Germinal center (tissue), 1 donor: Measurements from ENCODE around the gene ALAD.
"Not testable (repeated sequence)": the region's sequence is repeated elsewhere in the genome, so short reads cannot be mapped to it uniquely, and the experiment has no call there.

Experiments used
- DNase-seq: peaks from one replicate; pipeline ENCODE4 v3.0.0; 2012; ENCODE audit warnings: mixed read lengths, low spot score

ALAD gene

DNA sequence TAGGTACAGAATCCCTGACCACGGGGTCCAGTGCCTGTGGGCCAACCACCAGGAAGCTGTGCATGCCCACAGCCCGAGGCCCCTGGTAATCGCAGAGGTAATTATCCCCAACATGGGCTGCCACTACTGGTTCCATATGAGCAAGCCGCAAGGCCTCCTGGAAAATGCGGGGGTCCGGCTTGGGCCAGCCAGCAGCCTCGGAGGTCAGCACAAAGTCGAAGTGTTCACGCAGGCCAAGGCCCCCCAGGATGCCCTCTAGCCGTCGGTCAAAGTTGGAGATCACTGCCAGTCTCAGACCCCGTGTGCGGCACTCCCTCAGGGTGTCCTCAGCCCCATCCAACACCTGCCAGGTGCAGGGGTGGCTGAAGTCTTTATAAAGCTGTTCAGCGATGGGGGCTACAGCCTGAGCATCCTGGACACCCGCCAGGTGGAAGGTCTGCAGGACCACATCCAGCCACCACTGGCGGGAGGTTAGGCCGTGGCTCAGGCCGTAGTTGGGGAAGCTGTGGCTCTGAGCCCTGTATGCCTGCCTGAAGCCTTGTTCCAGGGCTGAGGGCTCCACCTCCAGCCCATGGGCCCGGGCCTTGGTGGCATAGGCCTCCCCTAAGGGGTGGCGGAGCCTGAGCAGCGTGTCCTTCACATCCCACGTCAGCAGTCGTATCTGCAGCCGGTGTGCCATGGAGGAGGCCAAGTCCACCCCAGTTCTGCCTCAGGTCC, 27.2 kb downstream of the ALAD start:
- DNase-seq: no peak

GRCh38 chr9:113373256-113373655, 27.8 kb downstream of the ALAD start:
- no peak for DNase-seq

- no peak for DNase-seq
Measured at GRCh38 chr9:113372059-113372458, 29.0 kb downstream of the ALAD start.

GRCh38 chr9:113370806-113371325, 30.2 kb downstream of the ALAD start:
- DNase-seq: no peak

DNA sequence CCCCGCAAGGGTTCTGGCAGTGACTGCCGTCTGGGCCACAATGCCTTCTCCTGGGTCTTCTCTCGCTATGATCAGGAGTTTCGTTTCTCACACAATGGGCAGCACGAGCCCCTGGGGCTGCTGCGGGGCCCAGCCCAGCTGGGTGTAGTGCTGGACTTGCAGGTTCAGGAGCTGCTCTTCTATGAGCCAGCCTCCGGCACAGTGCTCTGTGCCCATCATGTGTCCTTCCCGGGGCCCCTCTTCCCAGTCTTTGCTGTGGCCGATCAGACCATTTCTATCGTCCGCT, 31.3 kb downstream of the ALAD start:
- no peak for DNase-seq

- DNase-seq: no peak
Measured at GRCh38 chr9:113368982-113369854, 31.9 kb downstream of the ALAD start.

GRCh38 chr9:113368348-113368981, 32.6 kb downstream of the ALAD start:
- no peak for DNase-seq

GRCh38 chr9:113365652-113366051, 35.4 kb downstream of the ALAD start:
- DNase-seq: not testable (repeated sequence)

DNA sequence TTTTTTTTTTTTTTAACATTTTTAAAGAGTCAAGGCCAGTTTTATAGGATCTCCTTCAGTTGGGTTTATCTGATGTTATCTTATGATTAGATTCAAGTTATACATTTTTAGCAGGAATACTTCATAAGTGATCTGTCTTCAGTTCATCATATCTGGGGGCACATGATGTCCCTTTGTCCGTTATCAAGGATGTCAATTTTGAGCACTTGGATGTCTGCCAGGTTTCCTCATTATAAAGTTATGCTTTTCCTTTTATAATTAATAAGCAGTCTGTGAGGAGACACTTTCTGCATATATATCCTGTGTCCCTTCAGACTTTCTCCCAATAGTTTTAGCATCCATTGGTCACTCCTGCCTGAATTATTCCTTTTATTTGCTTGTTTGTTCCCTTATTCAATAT, 36.1 kb downstream of the ALAD start:
- DNase-seq: no peak

- no peak for DNase-seq
Measured at GRCh38 chr9:113363336-113363735, 37.7 kb downstream of the ALAD start.

DNA sequence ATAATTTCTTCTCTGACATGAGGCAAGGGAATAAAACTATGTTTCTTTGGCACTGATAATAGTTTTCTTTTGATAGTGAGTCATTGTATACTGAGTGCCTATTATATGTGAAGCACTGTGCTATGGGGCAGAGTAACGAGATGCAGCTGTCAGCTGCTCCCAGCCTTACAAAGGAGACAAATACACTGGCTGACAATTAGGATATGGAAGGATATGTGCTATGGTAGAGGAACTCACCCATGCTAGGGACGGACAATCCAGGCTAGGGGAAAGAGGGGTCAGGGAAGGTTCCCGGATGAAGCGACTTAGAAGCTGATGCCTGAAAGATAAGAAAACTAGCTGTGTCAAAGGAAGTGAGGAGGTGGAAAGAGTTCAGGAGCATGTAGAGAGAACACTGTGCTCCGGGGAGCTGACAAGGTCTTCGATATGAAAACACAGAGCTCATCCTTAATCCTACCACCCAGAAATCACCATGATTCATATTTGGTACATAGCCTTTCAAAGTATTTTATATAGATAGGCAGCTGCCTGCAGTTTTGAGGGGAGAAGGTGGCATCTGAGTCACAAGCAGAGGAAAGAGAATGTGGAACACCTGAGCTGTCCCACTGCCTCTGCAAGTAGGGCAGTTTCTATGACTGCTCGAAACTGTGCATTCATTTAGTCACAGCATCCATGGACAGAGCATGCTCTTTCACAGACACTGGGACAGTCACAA, 39.6 kb downstream of the ALAD start:
- no peak for DNase-seq

DNA sequence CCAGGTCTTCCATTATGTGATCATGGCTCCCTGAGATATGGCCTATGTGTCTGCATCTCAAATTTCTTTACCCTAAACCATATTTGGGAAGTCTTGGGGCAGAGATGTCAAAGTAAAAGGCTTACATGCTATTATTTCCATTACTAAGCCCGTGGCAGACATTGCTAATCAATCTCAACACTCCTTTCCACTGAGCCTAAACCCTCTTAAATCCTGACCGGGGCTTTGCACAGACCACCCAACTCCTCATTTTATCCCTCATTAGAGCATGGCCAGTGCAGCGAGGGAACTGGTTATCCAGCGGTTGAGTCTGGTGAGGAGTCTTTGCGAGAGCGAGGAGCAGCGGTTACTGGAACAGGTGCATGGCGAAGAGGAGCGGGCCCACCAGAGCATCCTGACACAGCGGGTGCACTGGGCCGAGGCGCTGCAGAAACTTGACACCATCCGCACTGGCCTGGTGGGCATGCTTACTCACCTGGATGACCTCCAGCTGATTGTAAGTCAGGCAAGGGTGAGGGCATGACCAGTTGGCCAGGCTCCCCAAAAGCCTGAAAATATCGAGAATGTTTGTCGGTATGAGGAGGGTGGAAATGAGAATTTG, 40.7 kb downstream of the ALAD start:
- no peak for DNase-seq

DNA sequence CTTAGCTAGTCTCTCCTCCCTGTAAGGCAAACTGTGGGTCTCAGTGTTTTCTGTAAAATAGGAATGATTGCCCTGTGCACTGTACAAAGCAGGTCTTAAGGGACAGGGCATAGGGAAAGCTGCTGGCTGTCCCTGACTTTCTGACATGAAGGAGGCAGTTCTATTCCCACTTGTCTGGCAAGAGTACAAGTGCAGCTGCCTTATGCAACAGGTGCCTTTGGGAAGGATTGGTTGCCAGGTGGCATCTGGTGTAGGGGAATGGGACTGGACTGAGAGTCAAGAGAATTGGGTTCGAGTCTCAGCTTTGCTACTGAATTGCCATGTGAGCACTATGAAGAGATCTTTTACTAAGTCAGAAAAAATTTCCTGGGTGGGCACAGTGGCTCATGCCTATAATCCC, 41.7 kb downstream of the ALAD start:
- no peak for DNase-seq

GRCh38 chr9:113356686-113357292, 44.3 kb downstream of the ALAD start:
- DNase-seq: no peak

DNA sequence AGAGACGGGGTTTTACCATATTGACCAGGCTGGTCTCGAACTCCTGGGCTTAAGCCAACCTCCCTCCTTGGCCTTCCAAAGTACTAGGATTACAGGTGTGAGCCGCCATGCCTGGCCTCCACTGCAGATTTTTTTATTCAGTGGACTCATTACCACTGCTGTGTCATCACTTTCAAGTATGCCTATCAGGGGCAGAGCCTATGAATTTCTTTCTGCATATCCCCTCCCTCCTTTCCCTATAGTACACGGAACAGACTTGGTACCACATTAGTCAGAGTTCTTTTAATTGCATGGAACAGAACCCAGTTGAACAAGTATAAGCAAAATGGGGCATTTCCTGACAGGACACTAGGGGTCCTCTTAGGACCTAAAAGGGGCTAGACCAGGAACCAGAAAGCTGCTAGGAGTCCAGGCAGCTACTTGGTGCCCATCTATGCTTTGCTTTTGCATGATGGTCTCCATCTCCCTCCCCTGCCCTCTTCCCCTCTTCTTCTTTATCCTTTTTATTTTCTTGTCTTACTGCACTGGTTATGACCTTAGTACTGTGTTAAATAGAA, 46.0 kb downstream of the ALAD start:
- DNase-seq: no peak

GRCh38 chr9:113352411-113352810, 48.7 kb downstream of the ALAD start:
- no peak for DNase-seq

- no peak for DNase-seq
Measured at GRCh38 chr9:113352006-113352405, 49.1 kb downstream of the ALAD start.

DNA sequence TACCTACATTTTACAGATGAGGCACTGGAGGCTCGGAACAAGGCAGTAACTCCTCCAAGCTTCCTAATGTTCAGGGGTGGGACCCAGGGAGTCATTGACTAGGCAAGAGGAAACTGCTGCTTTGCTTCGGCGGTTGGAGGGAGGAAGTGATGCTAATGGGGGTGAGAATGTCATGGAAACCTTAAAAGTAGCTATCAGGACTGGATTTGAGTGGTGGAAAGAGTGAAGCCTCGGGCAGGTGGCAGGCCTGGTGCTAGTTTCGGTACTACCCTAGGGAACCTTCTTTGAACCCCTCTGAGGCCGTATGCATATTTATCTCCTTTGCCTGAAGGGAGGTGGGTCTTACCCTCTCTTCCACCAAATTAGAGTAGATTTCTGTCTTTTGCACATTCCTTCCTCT, 50.1 kb downstream of the ALAD start:
- DNase-seq: peak; percentile 30

DNA sequence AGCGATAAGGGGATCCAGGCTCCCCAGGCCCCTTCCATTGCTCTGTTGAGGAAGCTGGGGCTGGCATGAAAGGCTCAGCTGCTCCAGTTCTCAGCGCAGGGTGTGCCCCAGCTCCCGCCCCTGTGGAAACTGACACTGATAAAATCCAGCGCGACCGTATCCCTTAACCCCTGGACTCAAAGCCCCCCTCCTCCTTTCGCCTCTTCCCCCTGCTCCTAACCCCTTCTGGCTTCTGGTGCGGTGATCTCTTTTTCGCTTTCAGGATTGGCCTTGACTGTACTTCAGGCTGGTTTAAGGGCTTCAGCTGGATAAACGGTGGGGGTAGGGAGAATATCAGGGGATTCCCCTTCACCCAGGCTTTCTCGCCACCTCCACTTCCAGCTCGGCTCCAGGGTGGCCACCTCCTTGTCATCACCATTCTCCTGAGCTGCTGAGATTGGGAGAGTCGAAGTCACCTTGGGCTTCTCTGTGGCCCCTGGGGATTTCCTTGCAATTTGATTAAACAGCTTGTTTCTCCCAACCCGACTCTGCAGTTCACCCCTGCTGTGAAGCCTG, 50.9 kb downstream of the ALAD start:
- DNase-seq: no peak

DNA sequence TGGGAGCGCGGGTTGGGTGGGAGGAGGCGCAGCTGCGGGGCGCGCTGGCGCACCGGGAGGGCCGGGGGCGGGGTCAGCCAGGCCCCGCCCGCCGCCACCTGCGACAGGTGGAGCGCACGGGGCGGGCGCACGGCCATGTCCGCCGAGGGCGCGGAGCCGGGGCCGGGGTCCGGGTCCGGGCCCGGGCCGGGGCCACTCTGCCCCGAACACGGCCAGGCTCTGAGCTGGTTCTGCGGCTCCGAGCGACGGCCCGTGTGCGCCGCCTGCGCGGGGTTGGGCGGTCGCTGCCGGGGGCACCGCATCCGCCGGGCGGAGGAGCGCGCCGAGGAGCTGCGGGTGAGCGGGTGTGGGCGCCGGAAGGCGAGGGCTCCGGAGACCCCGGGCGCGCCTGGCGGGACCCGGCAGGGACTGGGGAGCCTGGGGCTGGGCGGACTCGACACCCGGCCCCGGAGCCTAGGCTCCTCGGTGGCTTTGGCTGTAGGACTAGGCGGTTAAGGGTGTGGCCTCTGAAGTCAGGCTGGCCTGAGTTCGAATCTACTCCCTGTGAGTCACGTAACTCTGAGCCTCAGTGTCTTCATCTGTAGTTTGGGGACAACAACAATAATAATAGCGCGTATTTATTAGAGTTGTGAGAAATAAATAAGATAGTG, 51.5 kb downstream of the ALAD start, which contains the start of gene BSPRY:
BSPRY (plus strand) TSS at position 97 of the 650 bp plus-strand sequence; CDS start at position 136, 39 bp downstream.
- DNase-seq: peak; percentile 58
